IMR-90 (cell line): ENCODE data around the gene HS3ST1. TPM values are rescaled to one million over a fixed set of nuclear protein-coding genes. Genes with fewer than 3 reads are reported as not detected.

Experiments used
- ATAC-seq: fragments of 200-7000 bp; cut with Tn5 transposase; 2 replicates; pipeline ENCODE4 v1.9.1; 2020; ENCODE audit warnings: low read depth, mild to moderate bottlenecking, moderate library complexity
- BruUV-seq: library from RNA; stranded (reverse); fragments of 400-500 nt; replicated peaks from 2 replicates; lab custom pipeline; 2021; lab: Mats Ljungman, UMichigan
- CTCF ChIA-PET: fragments of 300-600 bp; formaldehyde crosslinking; extraction: SDS; loops from one replicate; lab custom pipeline; 2021; ENCODE audit warnings: antibody characterized with exemption; lab: Yijun Ruan, JAX
- POLR2A ChIA-PET: fragments of 300-600 bp; sonication (Branson Sonifier 250); formaldehyde crosslinking; loops from one replicate; lab custom pipeline; 2022; ENCODE audit warnings: antibody characterized with exemption; ENCODE audit not compliant: unreplicated experiment; lab: Charles Lee
- DNase-seq: peaks from one replicate; pipeline ENCODE4 v3.0.0; 2013
- H2AFZ ChIP-seq: replicated peaks from 2 replicates; pipeline ENCODE3; 2013; ENCODE audit warnings: low read length, mild to moderate bottlenecking; ENCODE audit not compliant: poor library complexity
- H2AK5ac ChIP-seq: 2 replicates; pipeline ENCODE4 v1.6.1; 2013; ENCODE audit warnings: low read depth, low read length, inconsistent platforms
- H2AK9ac ChIP-seq: replicated peaks from 2 replicates; pipeline ENCODE3; 2013; ENCODE audit warnings: mild to moderate bottlenecking, low read depth, low read length, moderate library complexity; ENCODE audit not compliant: poor library complexity
- H2BK120ac ChIP-seq: 2 replicates; pipeline ENCODE4 v1.6.1; 2013; ENCODE audit warnings: low read depth, low read length, inconsistent platforms
- H2BK15ac ChIP-seq: 3 replicates; pipeline ENCODE4 v1.6.1; 2013; ENCODE audit warnings: low read depth, low read length, inconsistent platforms
- H2BK20ac ChIP-seq: 2 replicates; pipeline ENCODE4 v1.6.1; 2013; ENCODE audit warnings: low read depth, mild to moderate bottlenecking, inconsistent platforms, low read length, moderate library complexity
- H2BK5ac ChIP-seq: 2 replicates; pipeline ENCODE4 v1.6.1; 2013; ENCODE audit warnings: mild to moderate bottlenecking, low read depth, low read length, inconsistent platforms; ENCODE audit not compliant: poor library complexity, severe bottlenecking
- H3K14ac ChIP-seq: replicated peaks from 2 replicates; pipeline ENCODE4 v1.6.1; 2013; ENCODE audit warnings: low read depth, low read length, inconsistent platforms
- H3K18ac ChIP-seq: 2 replicates; pipeline ENCODE4 v1.6.1; 2013; ENCODE audit warnings: low read depth, low read length, control low read depth
- H3K23ac ChIP-seq: 2 replicates; pipeline ENCODE4 v1.6.1; 2013; ENCODE audit warnings: low read depth, low read length, inconsistent platforms
- H3K27ac ChIP-seq: 2 replicates; pipeline ENCODE4 v1.5.1; 2013; ENCODE audit warnings: mild to moderate bottlenecking, control low read depth, low read length; ENCODE audit not compliant: insufficient read depth
- H3K27me3 ChIP-seq: 2 replicates; pipeline ENCODE4 v1.6.1; 2013; ENCODE audit warnings: low read length; ENCODE audit not compliant: control insufficient read depth, insufficient read depth
- H3K36me3 ChIP-seq: 2 replicates; pipeline ENCODE4 v1.6.1; 2013; ENCODE audit warnings: low read length, mixed read lengths; ENCODE audit not compliant: control insufficient read depth, insufficient read depth
- H3K4ac ChIP-seq: 2 replicates; pipeline ENCODE4 v1.6.1; 2013; ENCODE audit warnings: low read depth, low read length, inconsistent platforms
- H3K4me1 ChIP-seq: 2 replicates; pipeline ENCODE4 v1.6.1; 2013; ENCODE audit warnings: low read length, mixed read lengths; ENCODE audit not compliant: control insufficient read depth, insufficient read depth
- H3K4me2 ChIP-seq: 2 replicates; pipeline ENCODE4 v1.6.1; 2013; ENCODE audit warnings: low read depth, mild to moderate bottlenecking, control low read depth, low read length, moderate library complexity
- H3K4me3 ChIP-seq: 2 replicates; pipeline ENCODE4 v1.5.1; 2013; ENCODE audit warnings: low read depth, mild to moderate bottlenecking, control low read depth, low read length, moderate library complexity; ENCODE audit not compliant: insufficient read depth
- H3K56ac ChIP-seq: 2 replicates; pipeline ENCODE4 v1.6.1; 2013; ENCODE audit warnings: low read length, inconsistent platforms; ENCODE audit not compliant: insufficient read depth; ENCODE audit errors: extremely low read depth
- H3K79me1 ChIP-seq, 2 experiments: 2 replicates each; pipeline ENCODE4 v1.6.1; 2013; ENCODE audit warnings: low read length in 2 of 2, inconsistent platforms in 1 of 2, low read depth in 1 of 2
- H3K9ac ChIP-seq: 2 replicates; pipeline ENCODE4 v1.6.1; 2013; ENCODE audit warnings: low read depth, low read length, control low read depth
- H3K9me1 ChIP-seq: 2 replicates; pipeline ENCODE4 v1.6.1; 2013; ENCODE audit warnings: low read length, inconsistent platforms; ENCODE audit not compliant: insufficient read depth
- H3K9me3 ChIP-seq: 2 replicates; pipeline ENCODE4 v1.6.1; 2013; ENCODE audit warnings: low read length; ENCODE audit not compliant: control insufficient read depth, insufficient read depth
- H4K20me1 ChIP-seq: 2 replicates; pipeline ENCODE4 v1.6.1; 2013; ENCODE audit warnings: low read length, inconsistent platforms; ENCODE audit not compliant: insufficient read depth
- H4K5ac ChIP-seq: 2 replicates; pipeline ENCODE4 v1.6.1; 2013; ENCODE audit warnings: mild to moderate bottlenecking, low read depth, low read length, control low read depth
- H4K8ac ChIP-seq, 2 experiments: 2 replicates each; pipeline ENCODE4 v1.6.1; 2013; ENCODE audit warnings: low read depth in 2 of 2, low read length in 2 of 2, control low read depth in 1 of 2, inconsistent platforms in 1 of 2
- H4K91ac ChIP-seq: 2 replicates; pipeline ENCODE4 v1.6.1; 2013; ENCODE audit warnings: low read depth, low read length, inconsistent platforms; ENCODE audit not compliant: insufficient read depth
- BHLHE40 ChIP-seq: fragments of 150-350 bp; IDR thresholded peaks from 2 replicates; pipeline ENCODE4 v1.6.1; 2016; ENCODE audit warnings: mild to moderate bottlenecking, low read depth, low read length
- MAFK ChIP-seq: IDR thresholded peaks from 2 replicates; pipeline ENCODE4 v1.6.1; 2012; ENCODE audit warnings: low read depth, low read length, improper control_type of control experiment
- MAZ ChIP-seq: IDR thresholded peaks from 2 replicates; pipeline ENCODE4 v1.6.1; 2012; ENCODE audit warnings: low read depth, mild to moderate bottlenecking, low read length, improper control_type of control experiment, moderate library complexity, borderline replicate concordance
- MXI1 ChIP-seq: IDR thresholded peaks from 2 replicates; pipeline ENCODE4 v1.6.1; 2012; ENCODE audit warnings: low read depth, mild to moderate bottlenecking, low read length, moderate library complexity, borderline replicate concordance
- POLR2A ChIP-seq: IDR thresholded peaks from 2 replicates; pipeline ENCODE4 v1.6.1; 2012; ENCODE audit warnings: mild to moderate bottlenecking, low read depth, low read length
- RAD21 ChIP-seq: IDR thresholded peaks from 2 replicates; pipeline ENCODE4 v1.6.1; 2012; ENCODE audit warnings: low read length, improper control_type of control experiment
- RCOR1 ChIP-seq: IDR thresholded peaks from 2 replicates; pipeline ENCODE4 v1.6.1; 2012; ENCODE audit warnings: mild to moderate bottlenecking, low read length, improper control_type of control experiment; ENCODE audit not compliant: insufficient replicate concordance
- RFX5 ChIP-seq: IDR thresholded peaks from 2 replicates; pipeline ENCODE4 v1.8.0; 2012; ENCODE audit warnings: low read depth, mild to moderate bottlenecking, low read length, moderate library complexity
- WGBS, 2 experiments: methylation state at CpG; one replicate each; pipeline versions ENCODE4 v1.1.5 to v1.1.7; 2013; ENCODE audit warnings: missing lambda C conversion rate in 2 of 2; ENCODE audit not compliant: insufficient read length in 1 of 2; ENCODE audit errors: extremely low coverage in 2 of 2; 5-methylcytosine and 5-hydroxymethylcytosine counted together
- dilution Hi-C: fragments of 300-500 bp; cut with HindIII; formaldehyde crosslinking; loops from one replicate; pipeline ENCODE4 v1.14.3; 2018; ENCODE audit warnings: low sequenced_read_pairs; ENCODE audit not compliant: unreplicated experiment
- in situ Hi-C: fragments of 300-500 bp; cut with MboI; formaldehyde crosslinking; loops from 3 replicates; pipeline ENCODE4 v1.14.3; 2019; ENCODE audit warnings: low sequenced_read_pairs, inconsistent platforms, mixed read lengths
- intact Hi-C: fragments of 100-400 bp; cut with micrococcal nuclease; formaldehyde crosslinking; loops from 2 replicates; pipeline ENCODE4 v1.10.0; 2022
- polyA plus RNA-seq, 3 experiments: library from polyadenylated mRNA; depleted of rRNA; stranded (reverse); fragments of >200 nt; gene quantifications; 2 replicates each; pipeline ENCODE4 v1.2.3, GENCODE V29; 2012; ENCODE audit warnings: low replicate concordance in 1 of 3
- total RNA-seq: library from RNA; depleted of rRNA; stranded (reverse); fragments of >200 nt; gene quantifications from 2 replicates; pipeline ENCODE4 v1.2.3, GENCODE V29; 2012
- TF ChIP-seq, protein P1 (sequence below): fragments of 150-350 bp; IDR thresholded peaks from 2 replicates; pipeline ENCODE4 v1.6.1; 2016; ENCODE audit warnings: low read depth, mild to moderate bottlenecking, low read length, moderate library complexity, borderline replicate concordance
- TF ChIP-seq, protein P2 (sequence below): conservative IDR thresholded peaks from 2 replicates; pipeline ENCODE4 v1.5.1; 2012; ENCODE audit warnings: mild to moderate bottlenecking, low read depth, low read length, improper control_type of control experiment
- TF ChIP-seq, protein P3 (sequence below): fragments of 150-350 bp; IDR thresholded peaks from 2 replicates; pipeline ENCODE4 v1.6.1; 2017; ENCODE audit warnings: mild to moderate bottlenecking, antibody characterized with exemption, low read length, low read depth

Gene HS3ST1
- total and polyA plus RNA-seq, 2 of the 4 experiments (the other 2 are of a cell fraction), result 0.09 TPM; not detected in 1

DNA sequence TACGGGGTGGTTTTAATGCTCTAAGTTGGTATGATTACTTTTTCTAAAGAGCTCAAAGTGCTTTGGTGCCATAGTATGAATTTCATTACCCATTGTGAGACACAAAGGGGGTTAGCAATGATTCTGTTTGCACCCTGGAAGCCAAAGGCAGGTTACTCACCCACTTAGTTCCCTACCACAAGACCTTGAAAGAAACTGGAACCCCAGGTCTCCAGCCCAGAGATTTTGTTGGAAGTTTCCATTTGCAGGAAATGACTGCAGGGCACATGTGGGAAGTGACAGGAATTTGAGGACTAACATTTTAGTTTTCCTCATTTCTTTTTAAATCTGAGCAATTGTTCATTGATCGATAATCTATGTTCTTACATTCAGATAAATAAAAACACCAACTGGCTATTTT is 1.8 kb upstream of the HS3ST1 start:
- Histone ChIP-seq H2BK15ac (no peak overlapping the region), H3K14ac (no peak overlapping the region), H3K9me3 (no peaks in the 10 kb centered on the region), H3K18ac (no peak overlapping the region), H4K5ac (no peak overlapping the region), H2AK9ac (no peak overlapping the region), H3K27ac (no peak overlapping the region), H3K9ac (no peak overlapping the region), H2BK20ac (no peak overlapping the region), H2AK5ac (no peak overlapping the region), H2BK5ac (no peak overlapping the region), H4K20me1 (no peaks in the 10 kb centered on the region), H3K4me3 (no peak overlapping the region), H3K56ac (0 out of 2 replicates have a peak overlapping the region, but pooled peaks have one; percentile 21), H4K8ac (no peak overlapping the region), H3K4me2 (no peak overlapping the region), H2BK120ac (no peak overlapping the region), H3K4me1 (no peaks in the 10 kb centered on the region), H2AFZ (no peak overlapping the region), H3K9me1 (no peaks in the 10 kb centered on the region), H4K91ac (no peak overlapping the region), H3K79me1 (no peaks in the 10 kb centered on the region), H3K23ac (no peak overlapping the region), H3K4ac (no peak overlapping the region), H3K27me3 (peaks cover 33% of the 10 kb centered on the region), H3K36me3 (no peaks in the 10 kb centered on the region)
- ATAC-seq, result no peak
- no CpG with 5 or more reads among the region's 2 CpGs for WGBS, 2 experiments
- BruUV-seq, result no TSS peak
- DNase-seq, result no peak
- intact Hi-C loops (no loop called here), in situ Hi-C loops (no loop called here), dilution Hi-C loops (no loop called here)
- TF ChIP-seq, protein P1, sequence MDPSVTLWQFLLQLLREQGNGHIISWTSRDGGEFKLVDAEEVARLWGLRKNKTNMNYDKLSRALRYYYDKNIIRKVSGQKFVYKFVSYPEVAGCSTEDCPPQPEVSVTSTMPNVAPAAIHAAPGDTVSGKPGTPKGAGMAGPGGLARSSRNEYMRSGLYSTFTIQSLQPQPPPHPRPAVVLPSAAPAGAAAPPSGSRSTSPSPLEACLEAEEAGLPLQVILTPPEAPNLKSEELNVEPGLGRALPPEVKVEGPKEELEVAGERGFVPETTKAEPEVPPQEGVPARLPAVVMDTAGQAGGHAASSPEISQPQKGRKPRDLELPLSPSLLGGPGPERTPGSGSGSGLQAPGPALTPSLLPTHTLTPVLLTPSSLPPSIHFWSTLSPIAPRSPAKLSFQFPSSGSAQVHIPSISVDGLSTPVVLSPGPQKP, result no peak
- TF ChIP-seq MAZ (no peak), MXI1 (no peak), BHLHE40 (no peak), MAFK (no peak), POLR2A (no peak), RCOR1 (no peak), RFX5 (no peak), RAD21 (no peak)
- TF ChIP-seq, protein P2, sequence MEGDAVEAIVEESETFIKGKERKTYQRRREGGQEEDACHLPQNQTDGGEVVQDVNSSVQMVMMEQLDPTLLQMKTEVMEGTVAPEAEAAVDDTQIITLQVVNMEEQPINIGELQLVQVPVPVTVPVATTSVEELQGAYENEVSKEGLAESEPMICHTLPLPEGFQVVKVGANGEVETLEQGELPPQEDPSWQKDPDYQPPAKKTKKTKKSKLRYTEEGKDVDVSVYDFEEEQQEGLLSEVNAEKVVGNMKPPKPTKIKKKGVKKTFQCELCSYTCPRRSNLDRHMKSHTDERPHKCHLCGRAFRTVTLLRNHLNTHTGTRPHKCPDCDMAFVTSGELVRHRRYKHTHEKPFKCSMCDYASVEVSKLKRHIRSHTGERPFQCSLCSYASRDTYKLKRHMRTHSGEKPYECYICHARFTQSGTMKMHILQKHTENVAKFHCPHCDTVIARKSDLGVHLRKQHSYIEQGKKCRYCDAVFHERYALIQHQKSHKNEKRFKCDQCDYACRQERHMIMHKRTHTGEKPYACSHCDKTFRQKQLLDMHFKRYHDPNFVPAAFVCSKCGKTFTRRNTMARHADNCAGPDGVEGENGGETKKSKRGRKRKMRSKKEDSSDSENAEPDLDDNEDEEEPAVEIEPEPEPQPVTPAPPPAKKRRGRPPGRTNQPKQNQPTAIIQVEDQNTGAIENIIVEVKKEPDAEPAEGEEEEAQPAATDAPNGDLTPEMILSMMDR, result no peak
- TF ChIP-seq, protein P3, sequence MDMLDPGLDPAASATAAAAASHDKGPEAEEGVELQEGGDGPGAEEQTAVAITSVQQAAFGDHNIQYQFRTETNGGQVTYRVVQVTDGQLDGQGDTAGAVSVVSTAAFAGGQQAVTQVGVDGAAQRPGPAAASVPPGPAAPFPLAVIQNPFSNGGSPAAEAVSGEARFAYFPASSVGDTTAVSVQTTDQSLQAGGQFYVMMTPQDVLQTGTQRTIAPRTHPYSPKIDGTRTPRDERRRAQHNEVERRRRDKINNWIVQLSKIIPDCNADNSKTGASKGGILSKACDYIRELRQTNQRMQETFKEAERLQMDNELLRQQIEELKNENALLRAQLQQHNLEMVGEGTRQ, result no peak
- POLR2A ChIA-PET, result no interaction called here
- CTCF ChIA-PET, result no interaction called here
